ENCODE results near the gene ACVR2B. TPM values are rescaled to one million over a fixed set of nuclear protein-coding genes. Genes with fewer than 3 reads are reported as not detected.

ACVR2B gene
- total RNA-seq, 1 experiment from 2014 or later, result 18.3 TPM

- peaks cover 0 to 9% of the 10 kb centered on the region in 2 experiments; a peak in 2 of 4 replicates for H3K9me3 ChIP-seq (ENCODE audit: control insufficient read depth in 1 of 2, insufficient read depth in 1 of 2, low read depth in 1 of 2, low read length in 2 of 2)
- H3K9ac ChIP-seq (ENCODE audit: low read length), result no peak overlapping the region
- BruUV-seq (replicated peaks), result no TSS peak
- TF ChIP-seq ZFX (IDR thresholded peaks at IDR 0.05), result no peak
- TF ChIP-seq POLR2AphosphoS5 (IDR thresholded peaks at IDR 0.05; ENCODE audit: low read depth, low read length), result no peak
- TF ChIP-seq SIN3A (IDR thresholded peaks at IDR 0.05; ENCODE audit: low read depth), result no peak
- TF ChIP-seq, protein P1, sequence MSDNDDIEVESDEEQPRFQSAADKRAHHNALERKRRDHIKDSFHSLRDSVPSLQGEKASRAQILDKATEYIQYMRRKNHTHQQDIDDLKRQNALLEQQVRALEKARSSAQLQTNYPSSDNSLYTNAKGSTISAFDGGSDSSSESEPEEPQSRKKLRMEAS (IDR thresholded peaks at IDR 0.05), result no peak
- no peak for TF ChIP-seq FOSL1 (IDR thresholded peaks at IDR 0.05; ENCODE audit: low read depth)
- TF ChIP-seq, protein P2, sequence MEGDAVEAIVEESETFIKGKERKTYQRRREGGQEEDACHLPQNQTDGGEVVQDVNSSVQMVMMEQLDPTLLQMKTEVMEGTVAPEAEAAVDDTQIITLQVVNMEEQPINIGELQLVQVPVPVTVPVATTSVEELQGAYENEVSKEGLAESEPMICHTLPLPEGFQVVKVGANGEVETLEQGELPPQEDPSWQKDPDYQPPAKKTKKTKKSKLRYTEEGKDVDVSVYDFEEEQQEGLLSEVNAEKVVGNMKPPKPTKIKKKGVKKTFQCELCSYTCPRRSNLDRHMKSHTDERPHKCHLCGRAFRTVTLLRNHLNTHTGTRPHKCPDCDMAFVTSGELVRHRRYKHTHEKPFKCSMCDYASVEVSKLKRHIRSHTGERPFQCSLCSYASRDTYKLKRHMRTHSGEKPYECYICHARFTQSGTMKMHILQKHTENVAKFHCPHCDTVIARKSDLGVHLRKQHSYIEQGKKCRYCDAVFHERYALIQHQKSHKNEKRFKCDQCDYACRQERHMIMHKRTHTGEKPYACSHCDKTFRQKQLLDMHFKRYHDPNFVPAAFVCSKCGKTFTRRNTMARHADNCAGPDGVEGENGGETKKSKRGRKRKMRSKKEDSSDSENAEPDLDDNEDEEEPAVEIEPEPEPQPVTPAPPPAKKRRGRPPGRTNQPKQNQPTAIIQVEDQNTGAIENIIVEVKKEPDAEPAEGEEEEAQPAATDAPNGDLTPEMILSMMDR (IDR thresholded peaks at IDR 0.05 in 2 of 3, conservative IDR thresholded peaks at IDR 0.05 in 1 of 3; ENCODE audit: borderline replicate concordance in 1 of 3, insufficient read depth in 1 of 3, low read depth in 2 of 3, low read length in 2 of 3), result no peak
- no peak for TF ChIP-seq POLR2A (IDR thresholded peaks at IDR 0.05; ENCODE audit: borderline replicate concordance, extremely low read depth, insufficient read depth, insufficient read length)
- no peak for TF ChIP-seq EZH2phosphoT487 (IDR thresholded peaks at IDR 0.05; ENCODE audit: borderline replicate concordance)
- TF ChIP-seq, protein P3, sequence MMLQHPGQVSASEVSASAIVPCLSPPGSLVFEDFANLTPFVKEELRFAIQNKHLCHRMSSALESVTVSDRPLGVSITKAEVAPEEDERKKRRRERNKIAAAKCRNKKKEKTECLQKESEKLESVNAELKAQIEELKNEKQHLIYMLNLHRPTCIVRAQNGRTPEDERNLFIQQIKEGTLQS (IDR thresholded peaks at IDR 0.05), result no peak
- TF ChIP-seq TCF7L2 (IDR thresholded peaks at IDR 0.05; ENCODE audit: borderline replicate concordance, extremely low read depth, insufficient read depth, insufficient read length), result no peak
- TF ChIP-seq SP1 (IDR thresholded peaks at IDR 0.05; ENCODE audit: low read depth), result no peak
- no peak for TF ChIP-seq SRF (IDR thresholded peaks at IDR 0.05; ENCODE audit: low read depth)
- ATAC-seq, result no peak
- intact Hi-C loops (cut with micrococcal nuclease), result no loop called here
- no peaks in the 10 kb centered on the region for H3K9me2 ChIP-seq (ENCODE audit: insufficient read depth)
- CTCF ChIA-PET, result no interaction called here
- no peak for DNase-seq (ENCODE audit: low read depth, low spot score)
- H3K79me2 ChIP-seq (ENCODE audit: insufficient read depth, low read length), result peaks cover 35% of the 10 kb centered on the region; the same call in 1 of the 2 replicates
- H3K36me3 ChIP-seq (ENCODE audit: control insufficient read depth in 1 of 2, insufficient read depth in 2 of 2, low read length in 2 of 2), result no peaks in the 10 kb centered on the region
- RAD21 ChIA-PET (ENCODE audit: low non-redundant PET in 1 of 2, low total read pairs in 2 of 2, uncharacterized antibody in 2 of 2, unreplicated experiment in 2 of 2), result no interaction called here
- no peak overlapping the region for H3K4me3 ChIP-seq (replicated peaks in 1 of 2; ENCODE audit: low read depth in 1 of 2, low read length in 2 of 2)
- POLR2A ChIA-PET, result no interaction called here
- no peak overlapping the region for H2AFZ ChIP-seq (ENCODE audit: low read depth, low read length, poor library complexity, severe bottlenecking)
- H4K20me1 ChIP-seq (ENCODE audit: insufficient read depth), result no peaks in the 10 kb centered on the region
- peaks cover 2 to 7% of the 10 kb centered on the region in 2 experiments; a peak in 2 of 4 replicates for H3K4me1 ChIP-seq (ENCODE audit: control insufficient read depth in 1 of 2, insufficient read depth in 2 of 2, low read length in 2 of 2)
- H3K27ac ChIP-seq (ENCODE audit: low read depth, low read length), result no peak overlapping the region
- no peak overlapping the region for H3K4me2 ChIP-seq (ENCODE audit: low read length)
- no peaks in the 10 kb centered on the region for H3K27me3 ChIP-seq (ENCODE audit: insufficient read depth, low read length)
Measured at GRCh38 chr3:38472342-38472741, 18.7 kb downstream of the ACVR2B start.
